OCI-LY1 (cell line): Measurements from ENCODE around the gene C1S.
"Not testable (repeated sequence)": the region's sequence is repeated elsewhere in the genome, so short reads cannot be mapped to it uniquely, and the experiment has no call there.

Source experiments
- H2AFZ ChIP-seq: fragments of 200-600 bp; sonication (generic), shearing (Covaris generic); 2 replicates; pipeline ENCODE4 v1.6.0; 2014; ENCODE audit warnings: antibody characterized with exemption, mild to moderate bottlenecking, low read length
- H3F3A ChIP-seq: fragments of 200-600 bp; sonication (generic), shearing (Covaris generic); 2 replicates; pipeline ENCODE4 v1.6.0; 2014; ENCODE audit warnings: mild to moderate bottlenecking, antibody characterized with exemption, low read length, moderate library complexity; ENCODE audit not compliant: insufficient read depth
- H3K27ac ChIP-seq: fragments of 200-600 bp; sonication (generic); 2 replicates; pipeline ENCODE4 v1.5.1; 2014; ENCODE audit warnings: low read length, mixed run types, mild to moderate bottlenecking, low read depth; ENCODE audit not compliant: poor library complexity, severe bottlenecking
- H3K27me3 ChIP-seq: fragments of 200-600 bp; sonication (generic); 2 replicates; pipeline ENCODE4 v1.6.0; 2014; ENCODE audit warnings: antibody characterized with exemption, mild to moderate bottlenecking, low read length, moderate library complexity; ENCODE audit not compliant: insufficient read depth
- H3K36me3 ChIP-seq: fragments of 200-600 bp; sonication (generic); 2 replicates; pipeline ENCODE4 v1.6.1; 2014; ENCODE audit warnings: mild to moderate bottlenecking, antibody characterized with exemption, low read length, moderate library complexity, mixed read lengths; ENCODE audit not compliant: insufficient read depth
- H3K4me1 ChIP-seq: fragments of 200-600 bp; sonication (generic); 2 replicates; pipeline ENCODE4 v1.5.1; 2014; ENCODE audit warnings: mild to moderate bottlenecking, low read length, moderate library complexity; ENCODE audit not compliant: insufficient read depth, severe bottlenecking
- H3K4me2 ChIP-seq: fragments of 200-600 bp; sonication (generic), shearing (Covaris generic); 2 replicates; pipeline ENCODE4 v1.6.1; 2014; ENCODE audit warnings: low read length
- H3K4me3 ChIP-seq: fragments of 200-600 bp; sonication (generic); 2 replicates; pipeline ENCODE4 v1.5.1; 2014; ENCODE audit warnings: low read length, low read depth, mild to moderate bottlenecking, mixed read lengths; ENCODE audit not compliant: poor library complexity, severe bottlenecking
- H3K79me2 ChIP-seq: fragments of 200-600 bp; shearing (Covaris generic); 2 replicates; pipeline ENCODE4 v1.6.1; 2016; ENCODE audit warnings: mixed run types, low read length, mixed read lengths; ENCODE audit not compliant: insufficient read depth
- H3K9ac ChIP-seq: fragments of 200-600 bp; sonication (generic), shearing (Covaris generic); 2 replicates; pipeline ENCODE4 v1.6.1; 2014; ENCODE audit warnings: mild to moderate bottlenecking, low read length, mixed read lengths
- H3K9me2 ChIP-seq: fragments of 200-600 bp; sonication (generic), shearing (Covaris generic); 2 replicates; pipeline ENCODE4 v1.6.1; 2014; ENCODE audit warnings: low read depth, mild to moderate bottlenecking, low read length, mixed read lengths
- H3K9me3 ChIP-seq: fragments of 200-600 bp; shearing (Covaris generic); 2 replicates; pipeline ENCODE4 v1.6.1; 2014; ENCODE audit warnings: low read length, mixed read lengths
- H4K20me1 ChIP-seq: fragments of 200-600 bp; sonication (generic), shearing (Covaris generic); 2 replicates; pipeline ENCODE4 v1.6.0; 2016; ENCODE audit warnings: mild to moderate bottlenecking, low read length; ENCODE audit not compliant: insufficient read depth
- CTCF ChIP-seq: fragments of 200-600 bp; sonication (generic), shearing (Covaris generic); IDR thresholded peaks from 2 replicates; pipeline ENCODE4 v1.5.1; 2017; ENCODE audit warnings: mild to moderate bottlenecking, antibody characterized with exemption, low read length, moderate library complexity, mixed read lengths
- EZH2 ChIP-seq: fragments of 200-600 bp; sonication (generic), shearing (Covaris generic); IDR thresholded peaks from 2 replicates; pipeline ENCODE4 v1.8.0; 2017; ENCODE audit warnings: borderline replicate concordance, mixed run types, mild to moderate bottlenecking, antibody characterized with exemption, low read length, moderate library complexity, mixed read lengths

Gene C1S

GRCh38 chr12:7045913-7046312, 14.6 kb upstream of the C1S start:
- no peaks in the 10 kb centered on the region for H3K79me2 ChIP-seq
- no peaks in the 10 kb centered on the region for H3K36me3 ChIP-seq
- H3K9me2 ChIP-seq, result no peaks in the 10 kb centered on the region
- H3F3A ChIP-seq, result no peaks in the 10 kb centered on the region
- H3K4me3 ChIP-seq, result no peak overlapping the region
- H2AFZ ChIP-seq, result no peak overlapping the region
- no peak overlapping the region for H3K27ac ChIP-seq
- no peaks in the 10 kb centered on the region for H3K4me1 ChIP-seq
- no peaks in the 10 kb centered on the region for H3K9me3 ChIP-seq
- no peak overlapping the region for H3K4me2 ChIP-seq
- no peaks in the 10 kb centered on the region; the same call in 1 of the 2 replicates for H3K27me3 ChIP-seq
- H4K20me1 ChIP-seq, result no peaks in the 10 kb centered on the region
- no peak overlapping the region for H3K9ac ChIP-seq
- no peak for TF ChIP-seq CTCF
- no peak for TF ChIP-seq EZH2

GRCh38 chr12:7046383-7047105, 14.0 kb upstream of the C1S start:
- H3K9me3 ChIP-seq, result no peaks in the 10 kb centered on the region
- H3K36me3 ChIP-seq, result no peaks in the 10 kb centered on the region
- H3K4me3 ChIP-seq, result no peak overlapping the region
- no peak for TF ChIP-seq CTCF
- H3K27me3 ChIP-seq, result no peaks in the 10 kb centered on the region; the same call in 1 of the 2 replicates
- H3F3A ChIP-seq, result no peaks in the 10 kb centered on the region
- H3K9ac ChIP-seq, result no peak overlapping the region
- no peaks in the 10 kb centered on the region for H3K79me2 ChIP-seq
- no peak overlapping the region for H2AFZ ChIP-seq
- H3K4me1 ChIP-seq, result no peaks in the 10 kb centered on the region
- no peak overlapping the region for H3K27ac ChIP-seq
- no peak overlapping the region for H3K4me2 ChIP-seq
- H3K9me2 ChIP-seq, result no peaks in the 10 kb centered on the region
- H4K20me1 ChIP-seq, result no peaks in the 10 kb centered on the region

GRCh38 chr12:7047306-7047705, 13.2 kb upstream of the C1S start:
- Histone ChIP-seq H4K20me1 (no peaks in the 10 kb centered on the region), H3K79me2 (no peaks in the 10 kb centered on the region), H3K9ac (no peak overlapping the region), H3K9me2 (no peaks in the 10 kb centered on the region), H3K4me2 (no peak overlapping the region), H3K27me3 (no peaks in the 10 kb centered on the region; the same call in 1 of the 2 replicates), H3K4me3 (no peak overlapping the region), H3K9me3 (no peaks in the 10 kb centered on the region), H3F3A (no peaks in the 10 kb centered on the region), H3K27ac (no peak overlapping the region), H3K4me1 (no peaks in the 10 kb centered on the region), H2AFZ (no peak overlapping the region), H3K36me3 (no peaks in the 10 kb centered on the region)
- TF ChIP-seq CTCF (no peak), EZH2 (no peak)

- not testable (repeated sequence) for H3K4me1 ChIP-seq, H4K20me1 ChIP-seq, H3K9me3 ChIP-seq, H3K79me2 ChIP-seq, H2AFZ ChIP-seq, H3F3A ChIP-seq, H3K27me3 ChIP-seq, H3K9me2 ChIP-seq, H3K4me3 ChIP-seq, H3K36me3 ChIP-seq, H3K27ac ChIP-seq, H3K9ac ChIP-seq, H3K4me2 ChIP-seq
Observed at GRCh38 chr12:7049445-7049951, 11.0 kb upstream of the C1S start.

- H2AFZ ChIP-seq, H3K27ac ChIP-seq, H3K4me3 ChIP-seq, H3K4me2 ChIP-seq, H4K20me1 ChIP-seq, H3K36me3 ChIP-seq, H3F3A ChIP-seq, H3K79me2 ChIP-seq, H3K4me1 ChIP-seq, H3K9ac ChIP-seq, H3K27me3 ChIP-seq, H3K9me3 ChIP-seq, H3K9me2 ChIP-seq: not testable (repeated sequence)
Observed at GRCh38 chr12:7049973-7050372, 10.5 kb upstream of the C1S start.
